Measurements from ENCODE around the gene PIP5K1B.
A peak's percentile ranks its signal among the peaks of the same experiment; 100 is the strongest.

PIP5K1B gene

DNA sequence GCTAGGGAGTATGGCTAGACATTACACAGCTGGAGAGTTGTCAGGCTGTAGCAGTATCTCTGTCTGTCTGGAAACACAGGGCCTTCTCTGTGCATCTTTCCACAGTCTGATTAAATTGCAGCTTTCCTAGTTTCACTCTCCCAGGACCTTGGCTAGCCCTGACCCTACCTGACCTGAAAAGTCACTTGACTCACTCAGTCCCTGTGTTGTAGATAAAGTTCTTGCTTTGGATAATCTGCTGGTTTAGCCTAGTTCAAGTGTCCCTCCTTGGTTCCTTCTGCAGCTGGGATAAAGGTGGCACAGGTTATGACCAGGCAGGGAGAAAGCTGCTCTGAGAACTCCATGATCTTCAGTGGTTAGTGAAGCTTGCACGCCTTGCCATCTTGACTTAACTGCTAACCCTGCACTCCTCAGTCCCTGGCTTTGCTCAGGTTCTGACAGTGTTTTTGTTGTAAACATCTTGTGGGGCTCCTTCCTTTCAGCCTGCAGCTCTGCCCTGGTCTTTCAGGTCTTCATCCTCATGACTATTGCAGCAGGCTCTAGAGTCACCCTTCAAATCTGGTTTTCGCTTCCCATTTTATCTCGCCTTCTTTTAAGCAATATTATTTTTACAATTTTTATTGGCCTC, 101.0 kb downstream of the PIP5K1B start:
- FAIRE-seq (no peak), DNase-seq (ENCODE audit: low spot score) (no peak)

GRCh38 chr9:68808338-68808890, 103.4 kb downstream of the PIP5K1B start:
- FAIRE-seq = no peak
- no peak for DNase-seq (ENCODE audit: low spot score)

DNA sequence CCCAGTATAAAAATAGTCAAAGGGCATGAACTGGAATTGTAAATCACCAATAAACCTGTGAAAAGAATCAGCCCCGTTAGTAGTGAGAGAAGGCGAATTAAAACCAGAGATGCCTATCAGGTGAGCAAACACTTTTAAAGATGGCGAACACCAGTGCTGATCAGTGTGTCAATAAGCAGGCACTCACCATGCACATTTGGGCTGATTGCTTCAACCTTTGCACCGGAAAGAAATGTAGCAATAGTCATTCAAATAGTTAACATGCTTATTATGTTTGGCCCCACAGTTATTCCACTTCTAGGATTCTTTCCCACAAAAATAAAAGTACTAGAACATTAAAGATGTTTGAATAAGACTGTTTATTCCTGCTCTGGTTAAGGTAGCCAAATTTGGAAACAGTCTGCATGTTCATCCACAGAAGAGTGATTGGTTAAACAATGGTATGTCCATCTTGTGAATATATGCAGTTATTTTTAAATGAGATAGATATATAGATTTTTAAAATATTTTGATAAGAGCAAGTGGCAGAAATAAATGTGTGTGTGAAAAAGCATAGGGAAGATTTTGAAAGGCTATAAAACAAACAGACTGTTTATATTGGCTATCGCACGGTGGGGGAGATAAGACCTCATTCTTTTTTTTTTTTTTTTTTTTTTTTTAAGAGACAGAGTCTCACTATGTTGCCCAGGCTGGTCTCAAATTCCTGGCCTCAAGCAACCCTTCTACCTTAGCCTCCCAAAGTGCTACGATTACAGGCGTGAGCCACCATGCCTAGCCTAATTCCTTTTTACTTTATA, 112.2 kb downstream of the PIP5K1B start:
- DNase-seq (ENCODE audit: low spot score) = no peak

DNA sequence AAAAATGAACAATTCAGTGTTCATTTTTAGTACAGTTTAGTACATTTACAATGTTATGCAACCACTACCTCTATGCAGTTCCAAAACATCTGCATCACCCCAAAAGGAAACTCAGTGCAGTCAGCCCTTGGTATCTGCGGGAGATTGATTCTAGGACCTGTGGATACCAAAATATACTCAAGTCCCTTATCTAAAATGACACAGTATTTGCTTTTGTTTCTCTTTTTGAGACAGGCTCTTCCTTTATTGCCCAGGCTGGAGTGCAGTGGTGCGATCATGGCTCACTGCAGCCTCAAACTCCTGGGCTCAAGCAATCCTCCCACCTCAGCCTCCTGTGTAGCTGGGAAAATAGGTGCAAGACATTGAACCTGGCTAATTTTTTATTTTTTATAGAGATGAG, 114.0 kb downstream of the PIP5K1B start:
- DNase-seq (ENCODE audit: low spot score) = no peak
- FAIRE-seq = no peak

More for the DNA sequence above, 112.2 kb downstream of the PIP5K1B start:
- no peak for FAIRE-seq

DNA sequence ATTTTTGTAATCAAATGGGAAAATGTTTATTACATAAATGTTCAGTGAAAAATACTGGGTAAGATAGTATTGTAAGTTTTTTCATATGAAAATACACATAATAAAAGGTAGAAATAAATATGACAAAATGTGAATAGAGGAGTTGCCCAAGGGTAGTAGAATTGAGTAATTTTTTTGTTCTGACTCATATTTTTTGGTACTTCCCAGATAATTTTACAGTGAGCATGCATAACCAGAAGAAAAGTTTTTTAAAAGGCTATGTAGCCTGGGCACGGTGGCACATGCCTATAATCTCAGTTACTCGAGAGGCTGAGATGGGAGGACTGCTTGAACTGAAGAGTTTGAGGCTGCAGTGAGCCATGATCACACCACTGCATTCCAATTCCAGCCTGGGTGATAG, 116.9 kb downstream of the PIP5K1B start:
- FAIRE-seq (no peak), DNase-seq (ENCODE audit: low spot score) (no peak)

DNA sequence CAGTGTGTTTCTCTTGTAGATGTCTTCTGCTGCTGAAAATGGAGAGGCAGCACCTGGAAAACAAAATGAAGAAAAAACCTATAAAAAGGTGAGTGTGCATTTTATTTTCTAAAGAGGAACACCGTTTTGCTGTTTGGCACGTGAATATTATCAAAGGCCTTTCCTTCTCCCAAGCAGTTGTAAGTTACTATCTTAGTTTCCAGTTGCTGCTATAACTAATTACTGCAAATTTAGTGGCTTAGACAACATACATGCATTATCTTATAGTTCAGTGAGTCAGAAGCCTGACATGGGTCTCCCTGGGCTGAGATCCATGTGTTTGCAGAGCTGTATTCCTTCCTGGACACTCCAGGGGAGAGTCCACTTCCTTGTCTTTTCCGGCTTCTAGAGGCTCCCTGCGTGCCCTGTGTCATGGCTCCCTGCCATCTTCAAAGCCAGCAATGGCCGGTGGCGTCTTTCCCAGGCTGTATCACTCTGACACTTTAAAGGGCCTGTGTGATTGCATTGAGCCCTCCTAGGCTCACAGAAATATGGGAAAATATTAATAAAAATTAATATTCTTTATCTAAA, 117.6 kb downstream of the PIP5K1B start:
- no peak for DNase-seq (ENCODE audit: low spot score)
- FAIRE-seq = no peak

- FAIRE-seq = no peak
- DNase-seq (ENCODE audit: low spot score) = no peak
Measured at GRCh38 chr9:68825762-68826472, 120.9 kb downstream of the PIP5K1B start.

DNA sequence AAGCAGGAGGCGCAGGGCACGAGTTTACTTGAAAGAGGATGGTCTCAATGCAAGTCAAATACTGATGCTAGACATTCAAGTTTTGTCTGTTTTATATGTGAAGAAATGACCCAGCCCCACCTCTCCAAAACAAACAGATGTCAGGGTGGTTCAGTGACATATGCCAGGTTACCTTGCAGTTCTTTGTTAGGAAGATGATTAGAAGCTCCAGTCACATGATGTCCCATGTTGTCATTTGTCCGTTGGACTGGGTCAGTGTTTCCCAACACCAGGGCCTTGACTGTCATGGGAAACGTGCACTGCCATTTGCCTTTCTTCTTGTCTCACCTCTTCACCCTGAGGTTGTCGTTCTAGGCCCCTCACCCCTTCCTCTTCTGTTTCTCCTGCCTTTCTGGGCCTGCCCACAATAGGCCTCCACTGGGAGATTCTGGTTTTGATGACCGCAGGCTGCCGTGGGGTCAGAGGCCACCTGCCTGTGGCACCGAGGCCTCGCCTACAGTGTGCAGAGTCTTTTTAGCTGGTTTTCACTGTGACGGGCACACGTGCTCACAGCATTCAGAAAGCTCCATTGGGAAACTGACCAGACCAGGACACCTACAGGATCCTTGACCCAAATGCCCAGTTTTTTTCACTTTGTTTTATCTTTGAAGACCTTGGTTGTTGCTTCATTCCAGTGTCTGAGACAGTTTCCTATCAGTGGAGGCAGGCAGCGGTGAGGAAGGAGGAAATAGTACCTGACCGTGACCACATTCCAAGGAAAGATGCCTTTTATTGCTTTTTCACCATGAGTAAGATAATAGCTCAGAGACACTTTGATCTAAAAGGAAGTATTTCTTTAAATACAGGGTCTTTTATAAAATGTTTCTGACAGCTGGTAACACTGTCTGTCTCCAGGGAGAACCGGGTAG, 123.1 kb downstream of the PIP5K1B start:
- DNase-seq (ENCODE audit: low spot score) = no peak
- no peak for FAIRE-seq

- FAIRE-seq (no peak), DNase-seq (ENCODE audit: low spot score) (no peak)
Measured at GRCh38 chr9:68832101-68832500, 127.1 kb downstream of the PIP5K1B start.

DNA sequence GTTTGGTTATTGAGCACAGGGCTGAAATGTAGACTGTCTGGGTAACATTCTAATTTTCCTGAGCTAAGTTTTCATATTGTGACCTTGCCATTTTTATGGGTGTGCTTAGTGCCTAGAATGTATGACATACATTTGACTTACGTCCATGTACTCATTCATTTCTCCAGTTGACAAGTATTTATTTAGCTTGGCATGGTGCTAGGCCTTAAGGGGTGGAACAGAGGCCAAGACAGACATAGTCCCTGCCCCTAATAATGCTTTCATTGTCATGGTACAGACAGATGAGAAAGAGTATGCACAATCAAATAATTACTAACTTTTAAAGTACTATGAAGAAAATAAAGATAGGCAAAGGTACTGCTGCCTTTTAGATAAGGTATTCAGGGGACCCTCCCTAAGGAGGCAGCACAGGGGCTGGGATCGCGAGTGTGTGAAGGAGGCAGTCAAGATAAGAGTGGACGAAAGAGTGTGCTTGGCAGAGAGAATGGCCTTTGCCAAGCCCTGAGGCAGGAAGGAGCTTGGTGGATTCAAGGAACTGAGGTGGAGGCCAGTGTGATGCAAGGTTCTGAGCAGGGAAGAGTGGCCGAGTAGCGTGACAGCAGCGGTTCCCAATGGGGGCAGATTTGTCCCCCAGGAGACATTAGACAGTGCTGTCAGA, 128.0 kb downstream of the PIP5K1B start:
- FAIRE-seq = no peak
- no peak for DNase-seq (ENCODE audit: low spot score)

DNA sequence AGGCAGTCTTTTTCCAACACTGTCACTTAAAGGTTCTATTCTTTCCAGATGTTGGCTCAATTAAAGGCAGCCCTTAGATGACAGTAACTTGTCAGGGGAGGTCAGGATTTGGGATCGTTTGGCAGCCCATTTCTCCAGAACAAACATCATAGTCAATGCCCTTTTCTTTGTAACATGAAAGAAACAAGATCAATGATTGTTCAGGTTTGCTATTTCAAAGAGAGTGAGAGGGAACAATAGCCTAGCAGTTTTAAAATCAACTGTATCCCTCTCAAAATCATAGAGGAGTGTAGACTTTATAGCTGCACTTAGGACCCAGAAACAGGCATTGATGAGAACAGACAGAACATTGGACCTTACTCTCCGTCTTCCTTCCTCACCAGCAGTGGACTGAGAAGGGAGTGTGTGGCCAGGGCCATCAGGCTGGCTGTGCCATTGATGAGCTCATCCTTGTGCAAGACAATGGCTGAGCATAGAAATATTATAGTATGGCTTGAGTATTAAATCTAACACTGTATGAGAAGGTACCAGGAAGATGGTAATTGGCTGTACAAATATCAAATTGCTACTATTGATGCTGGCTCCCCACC, 130.0 kb downstream of the PIP5K1B start:
- DNase-seq (ENCODE audit: low spot score) (no peak), FAIRE-seq (no peak)

DNA sequence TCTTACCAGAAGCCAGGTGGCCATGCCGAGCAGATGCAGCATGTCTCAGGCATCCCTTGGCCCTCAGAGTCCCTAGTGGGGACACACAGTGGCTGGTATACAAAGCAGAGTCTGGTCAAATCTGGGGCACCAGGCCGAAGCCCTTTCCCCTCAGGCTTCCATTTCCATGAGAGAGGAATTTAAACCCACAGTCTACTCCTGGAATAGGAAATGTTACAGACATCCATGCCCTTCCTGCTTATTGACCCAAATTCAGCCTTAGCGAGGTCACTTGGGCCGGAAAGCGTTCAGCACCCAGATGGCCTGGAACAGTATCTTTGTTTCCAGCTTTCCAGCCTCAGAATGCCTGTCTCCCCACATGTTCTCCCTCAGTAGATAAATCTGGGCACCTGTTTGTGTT, 131.7 kb downstream of the PIP5K1B start:
- FAIRE-seq = no peak

DNA sequence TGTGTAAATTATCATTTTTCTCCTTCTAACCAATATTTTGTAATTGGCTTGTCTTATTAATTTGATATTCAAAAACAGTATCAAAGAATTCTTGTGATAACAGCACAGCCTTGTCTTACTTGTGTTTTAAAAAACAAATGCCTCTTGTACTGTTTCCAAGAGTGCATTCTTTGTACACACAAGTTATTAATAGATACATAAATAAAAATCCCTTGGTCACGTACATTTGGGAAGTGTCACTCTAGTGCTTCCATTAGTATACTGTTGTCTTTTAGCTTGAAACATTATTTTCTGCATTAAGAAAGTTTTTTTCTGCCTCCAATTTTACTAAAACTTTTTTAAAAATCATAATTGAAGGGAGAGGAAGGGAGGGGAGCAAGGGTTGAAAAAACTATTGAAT, 133.2 kb downstream of the PIP5K1B start:
- no peak for DNase-seq (ENCODE audit: low spot score)
- FAIRE-seq = no peak

More for the DNA sequence above, 131.7 kb downstream of the PIP5K1B start:
- DNase-seq (ENCODE audit: low spot score) = no peak

- DNase-seq (ENCODE audit: low spot score) (no peak), FAIRE-seq (no peak)
Measured at GRCh38 chr9:68841276-68842052, 136.4 kb downstream of the PIP5K1B start.

GRCh38 chr9:68842568-68842967, 137.5 kb downstream of the PIP5K1B start:
- DNase-seq (ENCODE audit: low spot score) (no peak), FAIRE-seq (no peak)

- no peak for FAIRE-seq
- DNase-seq (ENCODE audit: low spot score) = no peak
Measured at GRCh38 chr9:68843239-68843638, 138.2 kb downstream of the PIP5K1B start.

GRCh38 chr9:68844157-68844556, 139.1 kb downstream of the PIP5K1B start:
- FAIRE-seq (no peak), DNase-seq (ENCODE audit: low spot score) (no peak)

DNA sequence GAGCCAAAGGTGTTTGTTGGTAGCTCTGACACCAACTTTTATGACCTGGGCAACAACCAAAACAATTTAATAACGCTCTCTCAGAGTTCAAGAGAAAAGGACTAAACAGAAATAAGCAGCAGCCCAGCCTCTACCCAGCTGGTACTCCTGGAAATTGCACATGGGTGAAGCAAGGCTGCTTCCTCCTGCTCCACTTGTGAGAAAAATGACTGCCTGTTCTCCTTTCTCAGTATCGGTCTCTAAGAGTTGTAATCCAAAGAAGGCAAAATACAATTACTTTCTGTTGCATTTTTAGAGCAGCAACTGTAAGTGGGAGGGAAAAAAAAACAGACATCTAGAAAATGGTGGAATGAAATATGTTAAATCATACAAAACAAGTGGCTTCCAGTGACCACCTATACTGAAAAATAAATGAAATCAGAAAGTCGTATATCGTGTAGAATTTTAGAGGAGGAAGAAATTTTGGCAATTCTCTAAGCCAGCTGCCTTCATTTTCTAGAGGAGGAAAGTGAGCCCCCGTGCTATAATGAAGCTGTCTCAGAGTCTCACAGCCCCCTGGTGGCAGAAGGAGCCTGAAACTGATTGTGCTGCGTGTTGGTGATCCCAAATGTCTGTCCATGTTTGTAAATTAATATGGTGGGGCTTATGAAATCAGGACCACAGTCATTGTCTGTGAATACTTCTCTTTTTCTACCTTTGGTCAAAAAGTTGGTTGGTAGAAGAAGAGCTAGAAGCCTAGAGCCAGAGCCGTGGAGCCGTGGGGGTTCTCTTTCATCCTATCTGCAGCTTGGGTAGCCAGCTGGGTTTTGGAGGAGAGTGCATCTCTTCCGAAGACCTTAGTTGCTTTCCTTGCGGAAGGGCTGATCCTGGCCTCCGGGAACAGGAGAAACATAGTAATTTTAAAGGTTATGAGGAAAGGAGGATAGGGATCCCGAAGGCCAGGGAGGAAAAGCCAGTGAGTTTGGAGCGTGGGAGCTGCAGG, 139.9 kb downstream of the PIP5K1B start:
- no peak for FAIRE-seq

More for the DNA sequence above, 139.9 kb downstream of the PIP5K1B start:
- peak; percentile 15 for DNase-seq (ENCODE audit: low spot score)

All from RCC 7860 (cell line).